ENCODE data around the gene CLCN3.
"Not testable (repeated sequence)": the region's sequence is repeated elsewhere in the genome, so short reads cannot be mapped to it uniquely, and the experiment has no call there.

The CLCN3 gene

DNA sequence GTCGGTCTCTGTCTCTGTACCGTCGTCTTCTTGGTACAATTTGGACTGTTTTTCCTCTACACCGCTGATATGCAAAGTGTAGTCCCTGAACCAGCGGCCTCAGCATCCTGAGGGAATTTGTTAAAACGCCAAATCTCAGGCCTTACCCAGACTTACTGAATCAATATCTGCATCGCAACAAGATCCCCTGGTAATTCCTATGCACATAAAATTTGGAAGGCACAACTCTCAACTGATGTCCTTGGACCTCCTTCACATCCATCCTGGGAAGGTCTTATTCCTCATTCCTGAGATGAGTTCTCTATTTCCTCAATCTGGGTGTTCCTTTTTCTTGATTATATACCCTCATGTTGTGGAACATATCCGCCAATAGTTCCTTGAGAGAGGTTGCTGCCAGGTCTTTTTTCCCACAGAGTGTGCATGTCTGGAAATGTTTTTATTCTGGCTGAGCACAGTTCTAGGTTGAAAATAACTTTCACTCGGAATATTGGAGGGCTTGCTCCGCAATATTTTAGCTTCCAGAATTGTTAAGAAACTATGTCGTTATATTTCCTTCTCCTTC is 138.1 kb downstream of the CLCN3 start:
- H3K4me3 ChIP-seq (ENCODE audit: low read length) = peak overlapping the region; percentile 90
- TF ChIP-seq, protein P1, sequence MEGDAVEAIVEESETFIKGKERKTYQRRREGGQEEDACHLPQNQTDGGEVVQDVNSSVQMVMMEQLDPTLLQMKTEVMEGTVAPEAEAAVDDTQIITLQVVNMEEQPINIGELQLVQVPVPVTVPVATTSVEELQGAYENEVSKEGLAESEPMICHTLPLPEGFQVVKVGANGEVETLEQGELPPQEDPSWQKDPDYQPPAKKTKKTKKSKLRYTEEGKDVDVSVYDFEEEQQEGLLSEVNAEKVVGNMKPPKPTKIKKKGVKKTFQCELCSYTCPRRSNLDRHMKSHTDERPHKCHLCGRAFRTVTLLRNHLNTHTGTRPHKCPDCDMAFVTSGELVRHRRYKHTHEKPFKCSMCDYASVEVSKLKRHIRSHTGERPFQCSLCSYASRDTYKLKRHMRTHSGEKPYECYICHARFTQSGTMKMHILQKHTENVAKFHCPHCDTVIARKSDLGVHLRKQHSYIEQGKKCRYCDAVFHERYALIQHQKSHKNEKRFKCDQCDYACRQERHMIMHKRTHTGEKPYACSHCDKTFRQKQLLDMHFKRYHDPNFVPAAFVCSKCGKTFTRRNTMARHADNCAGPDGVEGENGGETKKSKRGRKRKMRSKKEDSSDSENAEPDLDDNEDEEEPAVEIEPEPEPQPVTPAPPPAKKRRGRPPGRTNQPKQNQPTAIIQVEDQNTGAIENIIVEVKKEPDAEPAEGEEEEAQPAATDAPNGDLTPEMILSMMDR (conservative IDR thresholded peaks at IDR 0.05; ENCODE audit: low read length) = no peak
- no peak for DNase-seq (ENCODE audit: low read depth)

DNA sequence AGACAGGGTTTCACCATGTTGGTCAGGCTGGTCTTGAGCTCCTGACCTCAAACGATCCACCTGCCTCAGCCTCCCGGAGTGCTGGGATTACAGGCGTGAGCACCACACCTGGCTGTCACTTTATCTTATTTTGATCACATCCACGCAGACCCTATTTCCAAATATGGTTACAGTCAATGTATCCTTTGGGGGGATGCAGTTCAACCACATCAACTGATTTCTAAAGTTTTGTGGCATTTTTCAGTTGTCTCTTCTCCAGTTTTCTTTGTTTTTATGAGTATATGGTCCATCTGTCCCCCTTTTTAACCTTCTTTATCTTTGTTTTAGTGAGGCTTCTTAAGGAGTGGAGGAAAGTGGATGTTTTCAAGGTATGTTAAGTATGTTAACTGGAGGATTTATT is 141.5 kb downstream of the CLCN3 start:
- TF ChIP-seq, protein P1 (conservative IDR thresholded peaks at IDR 0.05; ENCODE audit: low read length) = no peak
- DNase-seq (ENCODE audit: low read depth) = no peak
- no peak overlapping the region for H3K4me3 ChIP-seq (ENCODE audit: low read length)

DNA sequence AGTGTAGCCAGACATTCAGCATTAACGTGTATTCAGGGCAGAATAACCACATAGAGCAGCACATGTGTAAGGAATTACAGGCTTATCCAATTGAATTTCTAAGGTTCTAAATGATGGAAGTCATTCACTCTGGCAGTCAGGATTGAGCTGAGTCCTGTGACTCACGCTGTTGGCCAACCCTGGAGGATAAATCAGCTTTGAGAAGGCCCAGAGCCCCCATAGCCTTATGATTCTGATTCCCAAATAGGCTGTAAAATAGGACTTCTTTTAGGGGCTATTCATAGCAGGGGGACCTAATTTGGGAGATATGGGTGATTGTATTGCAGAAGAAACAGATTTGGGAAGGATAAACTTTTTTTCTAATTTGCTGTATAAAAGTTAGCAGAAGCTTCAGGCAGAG is 145.5 kb downstream of the CLCN3 start:
- DNase-seq (ENCODE audit: low read depth) = peak; percentile 16
- TF ChIP-seq, protein P1 (conservative IDR thresholded peaks at IDR 0.05; ENCODE audit: low read length) = no peak
- H3K4me3 ChIP-seq (ENCODE audit: low read length) = no peak overlapping the region

DNA sequence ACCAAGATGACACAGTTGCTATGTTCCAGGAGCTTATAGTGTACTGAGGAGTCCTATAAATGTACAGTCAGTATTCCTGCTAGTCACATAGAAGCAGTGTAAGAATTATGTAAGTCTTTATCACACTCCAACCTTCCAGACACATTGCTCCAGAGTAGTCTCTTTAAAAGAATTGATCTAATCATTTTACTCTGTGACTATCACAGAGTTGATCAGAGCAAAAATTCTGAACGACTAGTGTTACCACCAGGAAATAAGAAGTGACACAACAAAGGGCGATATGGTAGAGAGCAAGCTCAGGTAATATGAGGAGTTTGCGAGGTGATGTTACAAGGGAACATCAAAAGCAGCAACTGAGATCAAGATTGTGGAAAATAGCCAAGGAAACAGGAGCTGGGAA is 146.4 kb downstream of the CLCN3 start:
- H3K4me3 ChIP-seq (ENCODE audit: low read length) = no peak overlapping the region
- TF ChIP-seq, protein P1 (conservative IDR thresholded peaks at IDR 0.05; ENCODE audit: low read length) = no peak
- no peak for DNase-seq (ENCODE audit: low read depth)

DNA sequence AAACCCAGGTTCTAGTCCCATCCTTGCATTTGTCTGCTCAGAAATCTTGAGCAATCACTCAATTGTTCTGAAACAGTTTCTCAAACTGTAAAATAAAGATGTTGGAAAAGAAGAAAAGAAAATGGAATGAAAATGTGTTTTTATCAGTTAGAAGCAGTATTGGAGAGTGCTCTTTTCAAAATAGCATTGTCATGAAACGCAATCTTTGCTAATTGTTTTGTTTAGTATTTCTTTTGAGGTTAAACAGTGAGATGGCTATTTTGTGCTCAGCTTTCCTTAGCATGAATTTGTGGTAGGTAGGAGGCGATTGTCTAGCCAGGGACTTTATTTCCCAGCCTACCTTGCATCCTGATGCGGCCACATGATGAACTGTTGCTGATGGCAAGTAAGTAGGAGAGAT is 148.0 kb downstream of the CLCN3 start:
- TF ChIP-seq, protein P1 (conservative IDR thresholded peaks at IDR 0.05; ENCODE audit: low read length) = no peak
- DNase-seq (ENCODE audit: low read depth) = no peak
- no peak overlapping the region for H3K4me3 ChIP-seq (ENCODE audit: low read length)

DNA sequence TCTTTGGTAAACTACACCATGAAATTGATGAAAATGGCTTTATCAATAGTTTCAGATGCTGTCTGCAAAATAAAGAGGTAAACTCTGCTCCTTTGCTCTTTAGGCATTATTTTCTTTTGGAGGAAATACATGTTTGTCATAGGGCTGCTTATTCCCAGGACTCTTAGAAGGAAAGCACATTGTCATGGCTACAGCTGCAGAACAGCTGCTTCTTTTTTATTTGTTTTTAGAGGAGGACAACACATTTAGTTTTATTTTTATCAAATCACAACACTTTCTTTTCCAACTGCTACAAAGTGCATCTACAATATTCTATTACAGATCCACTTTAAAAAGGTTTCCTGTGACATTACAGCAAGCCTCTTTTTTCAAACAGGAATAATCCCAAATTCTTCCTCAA is 150.0 kb downstream of the CLCN3 start:
- TF ChIP-seq, protein P1 (conservative IDR thresholded peaks at IDR 0.05; ENCODE audit: low read length) = no peak
- no peak overlapping the region for H3K4me3 ChIP-seq (ENCODE audit: low read length)
- peak; percentile 4 for DNase-seq (ENCODE audit: low read depth)

DNA sequence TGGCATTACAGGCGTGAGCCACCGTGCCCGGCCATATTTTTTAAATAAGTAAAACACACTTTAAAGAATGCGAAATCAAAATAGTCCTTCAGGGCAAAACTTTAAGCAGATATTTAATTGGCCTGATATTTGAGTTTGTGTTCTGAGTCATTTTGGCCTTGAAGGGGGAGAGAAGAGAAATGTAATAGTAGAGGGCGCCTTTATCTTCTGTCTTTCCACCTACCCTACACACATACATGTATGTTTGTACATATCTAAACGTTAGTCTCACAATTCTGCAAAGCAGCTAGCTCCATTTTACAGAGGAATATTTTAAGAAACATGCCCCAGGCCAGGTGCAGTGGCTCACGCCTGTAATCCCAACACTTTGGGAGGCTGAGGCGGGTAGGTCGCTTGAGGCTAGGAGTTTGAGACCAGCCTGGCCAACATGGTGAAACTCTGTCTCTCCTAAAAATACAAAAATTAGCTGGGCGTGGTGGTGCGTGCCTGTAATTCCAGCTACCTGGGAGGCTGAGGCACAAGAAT is 151.2 kb downstream of the CLCN3 start:
- not testable (repeated sequence) for DNase-seq (ENCODE audit: low read depth); H3K4me3 ChIP-seq (ENCODE audit: low read length)

All from AG10803 (cell line).